Sigmoid colon (tissue), 7 donors: ENCODE results near the gene HNRNPAB. TPM values are rescaled to one million over a fixed set of nuclear protein-coding genes. Genes with fewer than 3 reads are reported as not detected.

ENCODE experiments used
- DNase-seq: peaks from one replicate; pipeline ENCODE4 v3.0.0-alpha.2; 2019
- H3K27ac ChIP-seq, 4 donors: fragments of 200-600 bp; sonication (generic); one replicate each; pipeline ENCODE4 v1.5.1; 2016 to 2019; ENCODE audit warnings: mild to moderate bottlenecking in 1 of 4
- H3K27me3 ChIP-seq, 3 donors: fragments of 200-600 bp; sonication (generic); one replicate each; pipeline ENCODE4 v1.5.1; 2019; ENCODE audit warnings: mild to moderate bottlenecking in 1 of 3
- H3K36me3 ChIP-seq, 4 donors: fragments of 200-600 bp; sonication (generic); one replicate each; pipeline ENCODE4 v1.5.1; 2016 to 2019
- H3K4me1 ChIP-seq, 4 donors: fragments of 200-600 bp; sonication (generic); one replicate each; pipeline ENCODE4 v1.5.1; 2017 to 2019
- H3K4me3 ChIP-seq, 4 donors: fragments of 200-600 bp; sonication (generic); one replicate each; pipeline ENCODE4 v1.5.1; 2017 to 2019; ENCODE audit warnings: mild to moderate bottlenecking in 2 of 4, moderate library complexity in 1 of 4
- H3K9me3 ChIP-seq, 4 donors: fragments of 200-600 bp in 3 of 4; sonication (generic) in 3 of 4; one replicate each; pipeline versions ENCODE4 v1.5.1 to v1.6.1; 2013 to 2019
- CTCF ChIP-seq, 4 experiments: fragments of 450-650 bp in 3 of 4; fragments of 200-600 bp in 1 of 4; IDR thresholded peaks; one replicate each; pipeline ENCODE4 v1.5.1; 2016 to 2019; ENCODE audit warnings: antibody characterized with exemption in 4 of 4, mild to moderate bottlenecking in 3 of 4, moderate library complexity in 2 of 4
- EP300 ChIP-seq, 4 donors: sonication (generic); formaldehyde crosslinking; IDR thresholded peaks; one replicate each; pipeline ENCODE4 v1.6.1; 2017; ENCODE audit warnings: antibody characterized with exemption in 4 of 4
- POLR2A ChIP-seq, 2 donors: fragments of 450-650 bp; IDR thresholded peaks; one replicate each; pipeline ENCODE4 v1.6.1; 2016; ENCODE audit warnings: antibody characterized with exemption in 2 of 2, mild to moderate bottlenecking in 2 of 2, moderate library complexity in 2 of 2
- POLR2AphosphoS5 ChIP-seq, 4 donors: sonication (generic); formaldehyde crosslinking; IDR thresholded peaks; one replicate each; pipeline ENCODE4 v1.6.1; 2017; ENCODE audit warnings: antibody characterized with exemption in 4 of 4
- WGBS, 2 donors: extraction: QIAGEN DNeasy Blood & Tissue Kit; methylation state at CpG; one replicate each; pipeline ENCODE4 v1.1.7; 2013; 5-methylcytosine and 5-hydroxymethylcytosine counted together
- intact Hi-C: fragments of 100-400 bp; cut with DNase I; formaldehyde crosslinking; loops from one replicate; pipeline ENCODE4 v1.15.1; 2023
- polyA plus RNA-seq, 3 donors: library from polyadenylated mRNA; stranded (reverse); fragments of 200-250 nt; gene quantifications; one replicate each; pipeline ENCODE4 v1.2.3, GENCODE V29; 2013
- total RNA-seq, 4 donors: library from RNA; depleted of rRNA; stranded (reverse); fragments of >200 nt; gene quantifications; one replicate each; pipeline ENCODE4 v1.1.0, GENCODE V29; 2016
- donor health status: healthy with polysubstance abuse.
- donor health status: Bipolar disorder and iron deficiency.
- donor health status: healthy.

Gene HNRNPAB
- total and polyA plus RNA-seq, 7 donors = 77.8 to 227 (median 101) TPM

- DNase-seq = no peak
- intact Hi-C loops = no loop called here
- no peak overlapping the region for H3K4me3 ChIP-seq
- no peaks in the 10 kb centered on the region for H3K27me3 ChIP-seq
- TF ChIP-seq POLR2AphosphoS5 (IDR thresholded peaks at IDR 0.05) (peak in 1 of 4 donors; percentile 4), CTCF (IDR thresholded peaks at IDR 0.05) (no peak)
- WGBS, 2 donors = 82 to 86% methylated on average over 13 of the region's 13 CpGs
- peaks cover 0 to 78% (median 15%) of the 10 kb centered on the region in 4 donors for H3K36me3 ChIP-seq
- H3K27ac ChIP-seq = no peak overlapping the region
- H3K9me3 ChIP-seq = no peaks in the 10 kb centered on the region
- no peaks in the 10 kb centered on the region for H3K4me1 ChIP-seq
Observed at GRCh38 chr5:178223828-178224335, 19.5 kb downstream of the HNRNPAB start.

- Histone ChIP-seq H3K4me1 (no peaks in the 10 kb centered on the region), H3K36me3 (peaks cover 0 to 78% (median 15%) of the 10 kb centered on the region in 4 donors), H3K27ac (no peak overlapping the region), H3K9me3 (no peaks in the 10 kb centered on the region), H3K27me3 (no peaks in the 10 kb centered on the region), H3K4me3 (no peak overlapping the region)
- intact Hi-C loops = no loop called here
- no peak for DNase-seq
- WGBS, 2 donors = 95 to 96% methylated on average over 17 of the region's 17 CpGs
- TF ChIP-seq EP300 (IDR thresholded peaks at IDR 0.05) (no peak), POLR2A (IDR thresholded peaks at IDR 0.05) (no peak), POLR2AphosphoS5 (IDR thresholded peaks at IDR 0.05) (no peak), CTCF (IDR thresholded peaks at IDR 0.05) (no peak)
Observed at GRCh38 chr5:178224403-178224802, 20.1 kb downstream of the HNRNPAB start.

GRCh38 chr5:178225174-178225573 lies 20.8 kb downstream of the HNRNPAB start:
- no peak for TF ChIP-seq CTCF (IDR thresholded peaks at IDR 0.05)
- TF ChIP-seq EP300 (IDR thresholded peaks at IDR 0.05) = no peak
- TF ChIP-seq POLR2AphosphoS5 (IDR thresholded peaks at IDR 0.05) = no peak
- no peak for TF ChIP-seq POLR2A (IDR thresholded peaks at IDR 0.05)
- H3K27ac ChIP-seq = no peak overlapping the region
- H3K4me3 ChIP-seq = no peak overlapping the region
- WGBS, 2 donors = 95 to 97% methylated on average over 6 of the region's 6 CpGs
- no peaks in the 10 kb centered on the region for H3K9me3 ChIP-seq
- H3K4me1 ChIP-seq = peaks cover 0 to 7% (median 5%) of the 10 kb centered on the region in 4 donors
- peaks cover 0 to 79% (median 12%) of the 10 kb centered on the region in 4 donors for H3K36me3 ChIP-seq
- intact Hi-C loops = no loop called here
- no peaks in the 10 kb centered on the region for H3K27me3 ChIP-seq
- DNase-seq = no peak

GRCh38 chr5:178227138-178227659 lies 22.9 kb downstream of the HNRNPAB start:
- DNase-seq = no peak
- intact Hi-C loops = no loop called here
- TF ChIP-seq POLR2AphosphoS5 (IDR thresholded peaks at IDR 0.05) (no peak), CTCF (IDR thresholded peaks at IDR 0.05) (no peak), POLR2A (IDR thresholded peaks at IDR 0.05) (no peak), EP300 (IDR thresholded peaks at IDR 0.05) (no peak)
- Histone ChIP-seq H3K27ac (no peak overlapping the region), H3K36me3 (peaks cover 0 to 66% (median 12%) of the 10 kb centered on the region in 4 donors), H3K27me3 (no peaks in the 10 kb centered on the region), H3K4me1 (peaks cover 0 to 23% (median 22%) of the 10 kb centered on the region in 4 donors), H3K9me3 (no peaks in the 10 kb centered on the region), H3K4me3 (no peak overlapping the region)
- WGBS, 2 donors = 87 to 89% methylated on average over 4 of the region's 4 CpGs

- intact Hi-C loops = no loop called here
- Histone ChIP-seq H3K36me3 (peaks cover 0 to 61% (median 11%) of the 10 kb centered on the region in 4 donors), H3K4me1 (peaks cover 0 to 26% (median 25%) of the 10 kb centered on the region in 4 donors), H3K4me3 (no peak overlapping the region), H3K27ac (no peak overlapping the region), H3K9me3 (no peaks in the 10 kb centered on the region), H3K27me3 (no peaks in the 10 kb centered on the region)
- no peak for DNase-seq
- WGBS, 2 donors = 88 to 91% methylated on average over 3 of the region's 3 CpGs
- TF ChIP-seq POLR2AphosphoS5 (IDR thresholded peaks at IDR 0.05) (no peak), POLR2A (IDR thresholded peaks at IDR 0.05) (no peak), EP300 (IDR thresholded peaks at IDR 0.05) (no peak), CTCF (IDR thresholded peaks at IDR 0.05) (no peak)
Observed at GRCh38 chr5:178227929-178228328, 23.6 kb downstream of the HNRNPAB start.
